H1 (cell line): ENCODE results near the gene ACLY. TPM values are rescaled to one million over a fixed set of nuclear protein-coding genes. Genes with fewer than 3 reads are reported as not detected.

Experiments used
- CTCF ChIA-PET: fragments of 300-600 bp; sonication (Branson Sonifier 250); formaldehyde crosslinking; loops from one replicate; lab custom pipeline; 2021; ENCODE audit not compliant: partially characterized antibody; lab: Charles Lee
- POLR2A ChIA-PET: fragments of 300-600 bp; sonication (Branson Sonifier 250); formaldehyde crosslinking; loops from one replicate; lab custom pipeline; 2021; ENCODE audit warnings: inconsistent platforms; ENCODE audit not compliant: partially characterized antibody; lab: Charles Lee
- DNase-seq, 2 experiments: peaks; one replicate each; pipeline versions ENCODE4 v3.0.0 to v3.0.0-alpha.2; 2010 to 2022; ENCODE audit warnings: low spot score in 2 of 2, low read depth in 1 of 2, mixed read lengths in 1 of 2
- FAIRE-seq: peaks from 2 replicates; lab custom pipeline; 2011; peaks lifted over from hg19 to GRCh38; lab: Jason Lieb, UNC
- H2AFZ ChIP-seq: 2 replicates; pipeline ENCODE4 v1.8.1; 2012; ENCODE audit warnings: low read length, inconsistent platforms
- H2AK5ac ChIP-seq: 2 replicates; pipeline ENCODE4 v1.6.1; 2013; ENCODE audit warnings: low read depth, low read length
- H2BK120ac ChIP-seq: replicated peaks from 2 replicates; pipeline ENCODE3; 2013; ENCODE audit warnings: low read depth, low read length, inconsistent platforms
- H2BK12ac ChIP-seq: 2 replicates; pipeline ENCODE4 v1.6.1; 2013; ENCODE audit warnings: low read depth, low read length
- H2BK15ac ChIP-seq: 2 replicates; pipeline ENCODE4 v1.6.1; 2013; ENCODE audit warnings: low read length
- H2BK20ac ChIP-seq: 2 replicates; pipeline ENCODE4 v1.6.1; 2013; ENCODE audit warnings: low read length
- H2BK5ac ChIP-seq: 2 replicates; pipeline ENCODE4 v1.6.1; 2013; ENCODE audit warnings: low read depth, low read length
- H3K14ac ChIP-seq: 2 replicates; pipeline ENCODE4 v1.6.1; 2013; ENCODE audit warnings: inconsistent platforms; ENCODE audit not compliant: insufficient read length
- H3K18ac ChIP-seq: 2 replicates; pipeline ENCODE4 v1.6.1; 2013; ENCODE audit warnings: low read length; ENCODE audit errors: extremely low read depth
- H3K23ac ChIP-seq: 2 replicates; pipeline ENCODE4 v1.6.1; 2013; ENCODE audit warnings: inconsistent platforms; ENCODE audit not compliant: insufficient read length
- H3K23me2 ChIP-seq: 2 replicates; pipeline ENCODE4 v1.6.1; 2013; ENCODE audit warnings: low read depth, low read length
- H3K27ac ChIP-seq: 2 replicates; pipeline ENCODE4 v1.6.1; 2011; ENCODE audit warnings: low read depth, low read length, inconsistent platforms
- H3K27me3 ChIP-seq, 4 experiments: replicated peaks in 1 of 4; 1 replicate in 1 of 4; 2 replicates in 3 of 4; pipeline versions ENCODE4 v1.6.1 to v1.8.1; 2011 to 2013; ENCODE audit warnings: low read length in 3 of 4, mild to moderate bottlenecking in 3 of 4, inconsistent platforms in 2 of 4, mixed read lengths in 2 of 4, moderate library complexity in 1 of 4; ENCODE audit not compliant: control insufficient read depth in 3 of 4, insufficient read depth in 3 of 4; ENCODE audit errors: extremely low read depth in 1 of 4
- H3K36me3 ChIP-seq, 4 experiments: 2 replicates each; pipeline versions ENCODE4 v1.6.1 to v1.8.1; 2011 to 2013; ENCODE audit warnings: mild to moderate bottlenecking in 4 of 4, low read length in 3 of 4, moderate library complexity in 2 of 4, control low read depth in 1 of 4, inconsistent platforms in 1 of 4; ENCODE audit not compliant: insufficient read depth in 4 of 4, control insufficient read depth in 2 of 4
- H3K4ac ChIP-seq: replicated peaks from 2 replicates; pipeline ENCODE3; 2013; ENCODE audit warnings: low read length, low read depth, mixed read lengths, inconsistent platforms; ENCODE audit not compliant: insufficient read length
- H3K4me1 ChIP-seq, 4 experiments: replicated peaks in 1 of 4; 1 replicate in 1 of 4; 2 replicates in 3 of 4; pipeline versions ENCODE4 v1.6.1 to v1.8.1; 2011 to 2013; ENCODE audit warnings: low read length in 3 of 4, inconsistent platforms in 2 of 4, mixed read lengths in 1 of 4; ENCODE audit not compliant: insufficient read depth in 4 of 4, control insufficient read depth in 3 of 4
- H3K4me2 ChIP-seq, 2 experiments: 2 replicates each; pipeline versions ENCODE4 v1.6.1 to v1.8.1; 2011 to 2013; ENCODE audit warnings: low read depth in 2 of 2, low read length in 2 of 2, control low read depth in 1 of 2, inconsistent platforms in 1 of 2, mild to moderate bottlenecking in 1 of 2; ENCODE audit not compliant: insufficient read depth in 1 of 2
- H3K4me3 ChIP-seq, 4 experiments: fragments of 200-600, 300-600 bp in 1 of 4; sonication (generic), shearing (Covaris generic), sonication (Bioruptor Twin) in 1 of 4; 2 replicates each; pipeline versions ENCODE4 v1.5.1 to v1.8.1; 2011 to 2016; ENCODE audit warnings: low read length in 4 of 4, low read depth in 3 of 4, control low read depth in 2 of 4, inconsistent platforms in 2 of 4, mild to moderate bottlenecking in 2 of 4, mixed read lengths in 1 of 4, moderate library complexity in 1 of 4; ENCODE audit not compliant: insufficient read depth in 2 of 4; ENCODE audit errors: extremely low read depth in 1 of 4
- H3K56ac ChIP-seq: replicated peaks from 2 replicates; pipeline ENCODE3; 2013; ENCODE audit warnings: low read depth, mild to moderate bottlenecking, mixed read lengths, low read length, inconsistent platforms; ENCODE audit not compliant: insufficient read length
- H3K79me1 ChIP-seq: 2 replicates; pipeline ENCODE4 v1.6.1; 2013; ENCODE audit warnings: low read depth, low read length, control low read depth
- H3K79me2 ChIP-seq, 2 experiments: 2 replicates each; pipeline versions ENCODE4 v1.6.1 to v1.8.1; 2012 to 2013; ENCODE audit warnings: low read length in 2 of 2, mild to moderate bottlenecking in 2 of 2, inconsistent platforms in 1 of 2; ENCODE audit not compliant: insufficient read depth in 2 of 2, control insufficient read depth in 1 of 2
- H3K9ac ChIP-seq, 4 experiments: replicated peaks in 1 of 4; 1 replicate in 1 of 4; 2 replicates in 3 of 4; pipeline versions ENCODE4 v1.6.1 to v1.8.1; 2011 to 2013; ENCODE audit warnings: low read depth in 3 of 4, low read length in 3 of 4, control low read depth in 2 of 4, mild to moderate bottlenecking in 2 of 4, moderate library complexity in 2 of 4, inconsistent platforms in 1 of 4; ENCODE audit errors: extremely low read depth in 1 of 4
- H3K9me3 ChIP-seq, 2 experiments: 2 replicates each; pipeline versions ENCODE4 v1.6.1 to v1.8.1; 2012 to 2013; ENCODE audit warnings: mild to moderate bottlenecking in 2 of 2, moderate library complexity in 2 of 2, control low read depth in 1 of 2, inconsistent platforms in 1 of 2, low read depth in 1 of 2, low read length in 1 of 2, mixed read lengths in 1 of 2; ENCODE audit not compliant: insufficient read depth in 2 of 2
- H4K20me1 ChIP-seq, 2 experiments: replicated peaks in 1 of 2; 2 replicates each; pipeline versions ENCODE3 to v1.8.1; 2011 to 2013; ENCODE audit warnings: inconsistent platforms in 2 of 2, low read length in 2 of 2, mild to moderate bottlenecking in 1 of 2; ENCODE audit not compliant: insufficient read depth in 2 of 2, control insufficient read depth in 1 of 2
- H4K5ac ChIP-seq: 2 replicates; pipeline ENCODE4 v1.6.1; 2013; ENCODE audit warnings: low read length, low read depth, mixed read lengths, inconsistent platforms; ENCODE audit not compliant: insufficient read length
- H4K8ac ChIP-seq: 2 replicates; pipeline ENCODE4 v1.8.0; 2013; ENCODE audit warnings: mild to moderate bottlenecking, moderate library complexity, low read length, inconsistent platforms; ENCODE audit not compliant: insufficient read depth; ENCODE audit errors: extremely low read depth
- H4K91ac ChIP-seq: replicated peaks from 2 replicates; pipeline ENCODE3; 2013; ENCODE audit warnings: low read length, mixed read lengths, inconsistent platforms; ENCODE audit not compliant: insufficient read length
- ATF2 ChIP-seq: IDR thresholded peaks from 2 replicates; pipeline ENCODE4 v1.6.1; 2012; ENCODE audit warnings: low read length, inconsistent platforms
- CEBPB ChIP-seq: IDR thresholded peaks from 2 replicates; pipeline ENCODE4 v1.6.1; 2012; ENCODE audit warnings: low read depth, low read length
- FOSL1 ChIP-seq: IDR thresholded peaks from 2 replicates; pipeline ENCODE4 v1.6.1; 2011; ENCODE audit warnings: mild to moderate bottlenecking, low read depth, low read length, moderate library complexity; ENCODE audit not compliant: insufficient read depth
- RAD21 ChIP-seq, 2 experiments: IDR thresholded peaks in 1 of 2; conservative IDR thresholded peaks in 1 of 2; 2 replicates each; pipeline ENCODE4 v1.6.1; 2011; ENCODE audit warnings: low read depth in 2 of 2, low read length in 2 of 2, improper control_type of control experiment in 1 of 2, inconsistent platforms in 1 of 2, mild to moderate bottlenecking in 1 of 2, moderate library complexity in 1 of 2
- RXRA ChIP-seq: IDR thresholded peaks from 2 replicates; pipeline ENCODE4 v1.6.1; 2011; ENCODE audit warnings: low read depth, mild to moderate bottlenecking, low read length, moderate library complexity; ENCODE audit not compliant: insufficient read depth
- SP4 ChIP-seq: IDR thresholded peaks from 2 replicates; pipeline ENCODE4 v1.6.1; 2012; ENCODE audit warnings: low read length, inconsistent platforms
- WGBS, 2 experiments: shearing (Covaris generic) in 1 of 2; methylation state at CpG; one replicate each; pipeline versions ENCODE4 v1.1.6 to v1.1.7; 2013 to 2015; ENCODE audit warnings: low lambda C conversion rate in 2 of 2, mixed read lengths in 2 of 2, inconsistent platforms in 1 of 2, low coverage in 1 of 2, missing lambda C conversion rate in 1 of 2; ENCODE audit not compliant: insufficient replicate concordance in 2 of 2, insufficient coverage in 1 of 2, insufficient read length in 1 of 2; ENCODE audit errors: extremely low coverage in 1 of 2, missing lambda C conversion rate in 1 of 2; 5-methylcytosine and 5-hydroxymethylcytosine counted together
- polyA plus RNA-seq, 7 experiments: library from polyadenylated mRNA; depleted of rRNA in 3 of 7; stranded (reverse) in 5 of 7; unstranded in 2 of 7; fragments of >200 nt in 5 of 7; fragments of 200-250 nt in 2 of 7; gene quantifications; 1 replicate in 5 of 7; 2 replicates in 1 of 7; 4 replicates in 1 of 7; pipeline versions ENCODE4 v1.2.1 to v1.2.3, GENCODE V29; 2011 to 2013; ENCODE audit warnings: missing spikeins in 2 of 7, mixed read lengths in 2 of 7
- total RNA-seq: library from RNA; stranded (reverse); fragmentation: NEBNext Ultra II Directional; extraction: Animal tissue kit (Norgen Biotek cat#: 25700); gene quantifications from 2 replicates; pipeline ENCODE4 v1.2.1, GENCODE V29; 2021
- TF ChIP-seq, protein P1 (sequence below): IDR thresholded peaks from 2 replicates; pipeline ENCODE4 v1.6.1; 2012; ENCODE audit warnings: inconsistent platforms

Gene ACLY
- total and polyA plus RNA-seq, 2 of the 8 experiments (the other 6 are each of a cell fraction or from before 2014, with no cell fraction given) = 167 to 393 TPM

- Histone ChIP-seq H3K4me1 (no peaks in the 10 kb centered on the region), H2BK5ac (no peak overlapping the region), H2AK5ac (no peak overlapping the region), H3K4me2 (no peak overlapping the region), H3K79me2 (no peaks in the 10 kb centered on the region; a peak in 1 of 4 replicates), H4K91ac (no peak overlapping the region), H3K9ac (no peak overlapping the region), H2BK120ac (no peak overlapping the region), H3K23ac (no peak overlapping the region), H3K4me3 (no peak overlapping the region), H4K5ac (no peak overlapping the region), H3K27me3 (no peaks in the 10 kb centered on the region), H3K4ac (no peak overlapping the region), H3K56ac (no peak overlapping the region), H2AFZ (no peak overlapping the region), H3K18ac (no peak overlapping the region), H3K14ac (no peak overlapping the region), H4K8ac (no peak overlapping the region), H3K23me2 (no peaks in the 10 kb centered on the region), H2BK15ac (no peak overlapping the region), H3K79me1 (no peaks in the 10 kb centered on the region; the same call in 1 of the 2 replicates), H2BK12ac (no peak overlapping the region), H3K36me3 (peaks cover 51 to 95% (median 80%) of the 10 kb centered on the region in 4 experiments), H3K27ac (no peak overlapping the region), H3K9me3 (no peaks in the 10 kb centered on the region), H4K20me1 (peaks cover 2 to 20% of the 10 kb centered on the region in 2 experiments), H2BK20ac (no peak overlapping the region)
- FAIRE-seq (no peak), DNase-seq (no peak)
- WGBS, 2 experiments = 96% methylated on average over 7 of the region's 7 CpGs; no CpG with 5 or more reads in 1 of the 2 experiments
- CTCF ChIA-PET = interaction anchor here (0.9 to 1.3 kb wide), 4 partner anchors 17 to 154 kb away, joined by 3 to 5 read pairs (median 4); no protein-coding TSS in a partner anchor
- POLR2A ChIA-PET = interaction anchor here (0.7 to 1.8 kb wide), 2 partner anchors 16 to 18 kb away, joined by 3 to 4 read pairs; no protein-coding TSS in a partner anchor
- no peak for TF ChIP-seq RAD21 (IDR thresholded peaks at IDR 0.05 in 1 of 2, conservative IDR thresholded peaks at IDR 0.05 in 1 of 2; ENCODE audit: low read depth in 2 of 2, low read length in 2 of 2)
- no peak for TF ChIP-seq ATF2
- TF ChIP-seq, protein P1, sequence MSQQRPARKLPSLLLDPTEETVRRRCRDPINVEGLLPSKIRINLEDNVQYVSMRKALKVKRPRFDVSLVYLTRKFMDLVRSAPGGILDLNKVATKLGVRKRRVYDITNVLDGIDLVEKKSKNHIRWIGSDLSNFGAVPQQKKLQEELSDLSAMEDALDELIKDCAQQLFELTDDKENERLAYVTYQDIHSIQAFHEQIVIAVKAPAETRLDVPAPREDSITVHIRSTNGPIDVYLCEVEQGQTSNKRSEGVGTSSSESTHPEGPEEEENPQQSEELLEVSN = no peak
- no peak for TF ChIP-seq RXRA
- TF ChIP-seq FOSL1 = no peak
- TF ChIP-seq CEBPB = no peak
- TF ChIP-seq SP4 = no peak
These were observed 27.4 kb downstream of the ACLY start for GRCh38 chr17:41891135-41892020.
